ENCODE results near the gene CMTM2.

CMTM2 gene

DNA sequence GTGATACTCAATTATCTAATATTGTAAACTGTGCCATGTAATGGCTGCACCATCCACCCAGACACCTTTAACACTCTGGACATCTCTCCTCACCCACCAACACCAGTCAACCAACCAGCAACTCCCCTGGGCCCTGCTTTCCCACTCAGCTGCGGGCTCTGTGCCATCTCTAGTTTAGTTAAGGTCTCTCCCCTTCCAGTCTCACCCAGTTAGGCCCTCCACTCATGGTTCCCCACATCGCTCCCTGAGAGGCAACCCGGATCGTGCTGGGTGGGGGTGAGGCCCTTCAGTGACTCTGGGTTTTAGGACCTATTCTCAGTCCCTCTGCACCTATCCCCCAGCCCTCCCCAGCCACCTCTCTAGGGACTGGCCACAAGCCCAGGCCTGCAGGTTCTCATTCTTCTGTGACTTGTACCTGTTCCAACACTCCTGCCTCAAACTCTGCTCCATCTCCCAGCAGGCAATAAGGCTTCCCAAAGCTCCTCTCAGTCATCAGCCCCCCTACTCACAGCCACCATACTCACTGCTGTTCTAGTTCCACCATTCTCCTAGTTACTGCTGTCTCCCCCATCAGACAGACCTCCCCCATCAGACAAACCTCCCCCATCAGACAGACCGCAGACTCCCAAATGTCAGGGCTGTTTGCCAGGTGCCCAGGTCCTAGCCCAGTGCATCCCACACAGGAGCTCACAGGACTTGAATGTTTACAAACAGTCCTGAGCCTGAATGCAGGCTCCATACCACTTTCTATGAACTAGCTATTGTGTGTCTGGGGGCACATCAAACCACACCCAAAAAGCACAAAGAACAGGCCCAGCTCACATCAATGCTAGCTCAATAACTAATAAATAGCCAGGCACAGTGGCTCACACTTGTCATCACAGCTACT, 31.9 kb upstream of the CMTM2 start:
- H3K36me3 Mint-ChIP-seq (ENCODE audit: low read depth), result peaks cover 38% of the 10 kb centered on the region
- H3K27ac Mint-ChIP-seq, result peak overlapping the region; percentile 52
- H3K9me3 Mint-ChIP-seq, result peaks cover 2% of the 10 kb centered on the region
- DNase-seq, result no peak
- peaks cover 32% of the 10 kb centered on the region for H3K4me1 Mint-ChIP-seq
- H3K27me3 Mint-ChIP-seq (ENCODE audit: low read depth, poor library complexity), result peaks cover 5% of the 10 kb centered on the region
- H3K4me3 Mint-ChIP-seq, result no peak overlapping the region
- TF ChIP-seq, protein P1, sequence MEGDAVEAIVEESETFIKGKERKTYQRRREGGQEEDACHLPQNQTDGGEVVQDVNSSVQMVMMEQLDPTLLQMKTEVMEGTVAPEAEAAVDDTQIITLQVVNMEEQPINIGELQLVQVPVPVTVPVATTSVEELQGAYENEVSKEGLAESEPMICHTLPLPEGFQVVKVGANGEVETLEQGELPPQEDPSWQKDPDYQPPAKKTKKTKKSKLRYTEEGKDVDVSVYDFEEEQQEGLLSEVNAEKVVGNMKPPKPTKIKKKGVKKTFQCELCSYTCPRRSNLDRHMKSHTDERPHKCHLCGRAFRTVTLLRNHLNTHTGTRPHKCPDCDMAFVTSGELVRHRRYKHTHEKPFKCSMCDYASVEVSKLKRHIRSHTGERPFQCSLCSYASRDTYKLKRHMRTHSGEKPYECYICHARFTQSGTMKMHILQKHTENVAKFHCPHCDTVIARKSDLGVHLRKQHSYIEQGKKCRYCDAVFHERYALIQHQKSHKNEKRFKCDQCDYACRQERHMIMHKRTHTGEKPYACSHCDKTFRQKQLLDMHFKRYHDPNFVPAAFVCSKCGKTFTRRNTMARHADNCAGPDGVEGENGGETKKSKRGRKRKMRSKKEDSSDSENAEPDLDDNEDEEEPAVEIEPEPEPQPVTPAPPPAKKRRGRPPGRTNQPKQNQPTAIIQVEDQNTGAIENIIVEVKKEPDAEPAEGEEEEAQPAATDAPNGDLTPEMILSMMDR (IDR thresholded peaks at IDR 0.05), result no peak

DNA sequence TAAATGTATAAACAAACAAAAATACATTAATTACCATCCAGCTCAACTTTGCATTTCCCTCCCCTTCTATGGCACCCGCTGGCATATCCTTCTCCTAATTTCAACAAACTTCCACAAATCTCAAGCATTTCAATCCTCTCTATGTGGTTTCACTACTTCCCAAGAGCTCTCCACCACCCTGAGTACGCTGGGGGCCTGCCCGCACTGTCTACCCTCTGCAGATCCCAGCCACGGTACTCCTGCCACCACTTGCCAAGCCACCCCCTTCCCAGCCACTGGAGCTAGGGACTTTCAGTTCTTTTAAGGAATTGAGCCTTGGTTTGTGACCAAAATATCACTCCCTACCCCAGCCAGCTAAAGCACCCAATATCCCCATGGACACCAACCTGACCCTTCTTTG, 31.2 kb upstream of the CMTM2 start:
- Mint-ChIP-seq H3K27ac (peak overlapping the region; percentile 76), H3K27me3 (ENCODE audit: low read depth, poor library complexity) (peaks cover 8% of the 10 kb centered on the region), H3K4me3 (peak overlapping the region; percentile 72), H3K36me3 (ENCODE audit: low read depth) (peaks cover 42% of the 10 kb centered on the region), H3K9me3 (peaks cover 9% of the 10 kb centered on the region), H3K4me1 (peaks cover 37% of the 10 kb centered on the region)
- DNase-seq, result no peak
- TF ChIP-seq, protein P1 (IDR thresholded peaks at IDR 0.05), result no peak

DNA sequence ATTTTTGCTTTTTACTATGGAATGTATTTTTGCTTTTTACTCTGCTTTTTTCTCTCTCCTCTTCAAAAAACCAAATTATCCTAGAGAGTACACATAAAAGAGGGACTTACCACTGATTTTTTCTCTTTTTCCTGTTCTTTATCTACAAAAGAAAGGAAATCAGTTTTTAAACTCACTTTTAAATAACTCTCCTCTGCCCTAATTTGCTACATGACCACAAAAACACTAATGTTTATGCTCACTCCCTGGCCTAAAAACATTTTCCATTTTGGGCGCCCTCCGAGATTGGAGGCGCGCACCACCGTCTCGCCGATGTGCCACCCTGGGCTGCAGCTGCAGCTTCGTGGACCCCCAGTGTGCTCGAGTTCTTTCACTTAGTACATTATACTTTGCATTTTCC, 30.4 kb upstream of the CMTM2 start:
- TF ChIP-seq, protein P1 (IDR thresholded peaks at IDR 0.05), result no peak
- no peak for DNase-seq
- Mint-ChIP-seq H3K9me3 (peaks cover 17% of the 10 kb centered on the region), H3K27me3 (ENCODE audit: low read depth, poor library complexity) (peaks cover 8% of the 10 kb centered on the region), H3K27ac (peak overlapping the region; percentile 76), H3K4me1 (peaks cover 37% of the 10 kb centered on the region), H3K36me3 (ENCODE audit: low read depth) (peaks cover 50% of the 10 kb centered on the region), H3K4me3 (peak overlapping the region; percentile 72)

DNA sequence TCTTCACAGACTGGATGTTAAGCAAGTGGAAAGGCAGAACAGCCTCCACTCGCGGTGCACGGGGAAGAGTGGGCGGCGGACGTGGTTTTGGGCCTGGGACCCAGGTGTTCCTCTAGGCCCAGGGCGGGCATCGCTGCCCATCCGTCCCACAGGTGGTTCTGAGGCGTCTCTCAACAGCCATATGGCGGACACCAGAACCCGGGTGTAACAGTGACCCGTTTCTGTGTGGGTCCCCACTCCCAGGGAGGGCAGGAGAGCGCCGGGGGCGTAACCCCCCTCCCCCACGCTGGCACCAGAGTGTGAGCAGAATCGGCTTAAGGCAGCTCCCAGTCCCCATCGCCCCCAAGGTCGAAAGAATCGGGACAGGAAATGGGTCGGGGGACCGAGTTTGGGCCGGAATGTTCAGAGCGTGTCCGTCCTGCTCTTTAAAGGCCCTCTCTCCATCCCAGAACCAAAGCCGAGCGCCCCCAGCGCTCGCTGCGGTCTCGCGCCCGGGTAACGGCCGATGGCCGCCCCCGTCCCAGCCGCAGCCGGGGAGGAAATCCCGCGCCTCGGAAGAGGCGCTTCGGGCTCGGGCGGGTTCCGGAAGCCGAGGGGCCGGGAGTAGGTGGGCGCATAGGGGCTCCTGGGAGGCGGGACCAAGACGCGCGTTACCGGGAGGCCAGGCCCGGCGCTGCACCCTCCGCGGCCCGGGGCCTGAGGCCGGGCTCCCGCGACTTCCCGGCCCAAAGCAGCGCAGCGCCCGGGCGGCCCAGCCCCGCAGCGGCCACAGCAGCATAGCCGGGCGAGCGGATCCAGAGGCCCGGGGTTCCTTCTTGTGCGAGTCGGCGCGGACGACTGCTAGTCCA, 29.8 kb upstream of the CMTM2 start, which contains the start of gene TK2:
Gene TK2, minus strand, starts transcription at position 839 of the 848 bp plus-strand sequence. Its CDS starts 61 bp downstream, at position 778.
- H3K4me1 Mint-ChIP-seq, result peaks cover 37% of the 10 kb centered on the region
- H3K27me3 Mint-ChIP-seq (ENCODE audit: low read depth, poor library complexity), result peaks cover 8% of the 10 kb centered on the region
- H3K4me3 Mint-ChIP-seq, result peak within 1 kb of the TSS; percentile 82
- peaks cover 17% of the 10 kb centered on the region for H3K9me3 Mint-ChIP-seq
- peak; percentile 72 for DNase-seq
- TF ChIP-seq, protein P1 (IDR thresholded peaks at IDR 0.05), result no peak
- H3K27ac Mint-ChIP-seq, result peak within 1 kb of the TSS; percentile 85
- H3K36me3 Mint-ChIP-seq (ENCODE audit: low read depth), result peaks cover 56% of the 10 kb centered on the region

DNA sequence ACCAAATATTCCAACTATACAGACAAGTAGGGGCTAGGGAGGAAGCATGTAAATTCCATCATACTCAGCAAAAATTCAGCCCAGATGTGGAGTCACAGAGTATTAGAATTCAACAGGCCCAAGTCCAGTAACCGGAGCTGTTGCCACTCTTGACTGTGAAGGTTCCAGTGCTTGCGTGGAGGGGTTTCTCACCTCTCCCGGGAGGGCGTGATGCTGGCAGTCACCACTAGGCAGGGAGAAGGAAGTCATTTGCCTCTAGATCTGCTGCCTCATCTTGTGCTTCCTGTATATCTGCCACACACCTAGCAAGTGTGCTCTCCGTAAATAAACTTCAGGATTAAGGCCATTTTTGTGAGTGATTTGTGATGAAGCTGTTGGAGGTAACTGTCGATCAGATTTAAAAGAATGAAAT, 27.9 kb upstream of the CMTM2 start:
- H3K36me3 Mint-ChIP-seq (ENCODE audit: low read depth), result peaks cover 54% of the 10 kb centered on the region
- peaks cover 17% of the 10 kb centered on the region for H3K9me3 Mint-ChIP-seq
- H3K27me3 Mint-ChIP-seq (ENCODE audit: low read depth, poor library complexity), result peaks cover 11% of the 10 kb centered on the region
- H3K4me1 Mint-ChIP-seq, result peaks cover 37% of the 10 kb centered on the region
- TF ChIP-seq, protein P1 (IDR thresholded peaks at IDR 0.05), result no peak
- H3K4me3 Mint-ChIP-seq, result peak overlapping the region; percentile 80
- no peak overlapping the region for H3K27ac Mint-ChIP-seq
- DNase-seq, result peak; percentile 21

Data from nephron progenitor cell (in vitro differentiated cells).